GM12878 (cell line): ENCODE data around the gene RNF31. TPM values are rescaled to one million over a fixed set of nuclear protein-coding genes. Genes with fewer than 3 reads are reported as not detected.

ENCODE experiments used
- ATAC-seq: fragments of 200-7000 bp; cut with Tn5 transposase; 3 replicates; pipeline ENCODE4 v1.9.1; 2020; ENCODE audit warnings: mild to moderate bottlenecking, moderate library complexity
- BruUV-seq: library from RNA; stranded (reverse); fragments of 400-500 nt; replicated peaks from 2 replicates; lab custom pipeline; 2021; lab: Mats Ljungman, UMichigan
- CTCF ChIA-PET: fragments of 300-600 bp; sonication (Branson Sonifier 250); formaldehyde crosslinking; extraction: SDS; loops from one replicate; lab custom pipeline; 2021; ENCODE audit warnings: inconsistent platforms; lab: Yijun Ruan, JAX
- POLR2A ChIA-PET: fragments of 350-600 bp; formaldehyde crosslinking; extraction: SDS; loops from one replicate; lab custom pipeline; 2021; ENCODE audit warnings: inconsistent platforms; lab: Charles Lee
- RAD21 ChIA-PET: fragments of 300-600 bp; sonication (Branson Sonifier 250); formaldehyde crosslinking; loops from one replicate; lab custom pipeline; 2023; ENCODE audit warnings: antibody characterized with exemption; ENCODE audit not compliant: unreplicated experiment; lab: Charles Lee
- SMC1A ChIA-PET: fragments of 300-600 bp; sonication (Branson Sonifier 250); formaldehyde crosslinking; loops from one replicate; lab custom pipeline; 2023; ENCODE audit not compliant: unreplicated experiment, uncharacterized antibody; lab: Charles Lee
- DNase-seq: peaks from one replicate; pipeline ENCODE4 v3.0.0-alpha.2; 2011; ENCODE audit warnings: low read depth, low spot score
- FAIRE-seq: peaks from 3 replicates; lab custom pipeline; 2011; peaks lifted over from hg19 to GRCh38; lab: Jason Lieb, UNC
- H2AFZ ChIP-seq: 2 replicates; pipeline ENCODE4 v1.6.0; 2011; ENCODE audit warnings: low read depth, low read length, control low read depth; ENCODE audit not compliant: control insufficient read depth
- H3K27ac ChIP-seq: 2 replicates; pipeline ENCODE4 v1.5.1; 2011; ENCODE audit warnings: control low read depth; ENCODE audit not compliant: control insufficient read depth, insufficient read depth
- H3K27me3 ChIP-seq, 2 experiments: replicated peaks in 1 of 2; 2 replicates each; pipeline versions ENCODE4 v1.6.0 to v1.6.1; 2011; ENCODE audit warnings: low read length in 1 of 2; ENCODE audit not compliant: control insufficient read depth in 2 of 2, insufficient read depth in 2 of 2
- H3K36me3 ChIP-seq, 2 experiments: 2 replicates each; pipeline ENCODE4 v1.5.1; 2011; ENCODE audit warnings: low read length in 1 of 2; ENCODE audit not compliant: control insufficient read depth in 2 of 2, insufficient read depth in 2 of 2
- H3K4me1 ChIP-seq: 2 replicates; pipeline ENCODE4 v1.6.1; 2011; ENCODE audit warnings: mild to moderate bottlenecking, low read length, moderate library complexity, mixed read lengths; ENCODE audit not compliant: control insufficient read depth, insufficient read depth
- H3K4me2 ChIP-seq: 2 replicates; pipeline ENCODE4 v1.6.0; 2011; ENCODE audit warnings: control low read depth; ENCODE audit not compliant: control insufficient read depth, insufficient read depth
- H3K4me3 ChIP-seq: fragments of 200-600 bp; sonication (generic); 2 replicates; pipeline ENCODE4 v1.5.1; 2016
- H3K79me2 ChIP-seq: 2 replicates; pipeline ENCODE4 v1.6.0; 2011; ENCODE audit warnings: low read length; ENCODE audit not compliant: control insufficient read depth, insufficient read depth
- H3K9ac ChIP-seq: 2 replicates; pipeline ENCODE4 v1.8.0; 2011; ENCODE audit warnings: low read length, control low read depth, mixed read lengths; ENCODE audit not compliant: control insufficient read depth, insufficient read depth
- H3K9me3 ChIP-seq: replicated peaks from 3 replicates; pipeline ENCODE4 v1.5.1; 2011; ENCODE audit warnings: mild to moderate bottlenecking, low read length; ENCODE audit not compliant: control insufficient read depth, insufficient read depth
- H4K20me1 ChIP-seq: 2 replicates; pipeline ENCODE4 v1.6.0; 2011; ENCODE audit not compliant: control insufficient read depth, insufficient read depth
- BACH1 ChIP-seq: fragments of 450-650 bp; IDR thresholded peaks from 2 replicates; pipeline ENCODE4 v1.6.1; 2017; ENCODE audit warnings: mild to moderate bottlenecking, borderline replicate concordance
- CHD4 ChIP-seq: fragments of 200-600 bp; sonication (generic); IDR thresholded peaks from 2 replicates; pipeline ENCODE4 v1.6.1; 2016; ENCODE audit warnings: mild to moderate bottlenecking
- CREB1 ChIP-seq: IDR thresholded peaks from 2 replicates; pipeline ENCODE4 v1.6.1; 2012; ENCODE audit warnings: low read depth, mild to moderate bottlenecking, inconsistent platforms
- IKZF1 ChIP-seq: fragments of 450-650 bp; conservative IDR thresholded peaks from 2 replicates; pipeline ENCODE4 v1.6.1; 2017; ENCODE audit warnings: antibody characterized with exemption, mild to moderate bottlenecking
- IKZF2 ChIP-seq, 2 experiments: fragments of 450-650 bp; IDR thresholded peaks; 2 replicates each; pipeline ENCODE4 v1.6.1; 2017; ENCODE audit warnings: mild to moderate bottlenecking in 2 of 2, moderate library complexity in 2 of 2
- LARP7 ChIP-seq: fragments of 450-650 bp; IDR thresholded peaks from 2 replicates; pipeline ENCODE4 v1.6.1; 2017; ENCODE audit warnings: mild to moderate bottlenecking
- PAX8 ChIP-seq: fragments of 450-650 bp; IDR thresholded peaks from 2 replicates; pipeline ENCODE4 v1.6.1; 2017; ENCODE audit warnings: mild to moderate bottlenecking, moderate library complexity
- RAD51 ChIP-seq: fragments of 450-650 bp; IDR thresholded peaks from 2 replicates; pipeline ENCODE4 v1.6.1; 2016; ENCODE audit warnings: moderate library complexity, mild to moderate bottlenecking, inconsistent platforms
- SMAD5 ChIP-seq: IDR thresholded peaks from 2 replicates; pipeline ENCODE4 v1.6.1; 2016; ENCODE audit warnings: antibody characterized with exemption, low read depth
- STAT1 ChIP-seq: fragments of 450-650 bp; conservative IDR thresholded peaks from 2 replicates; pipeline ENCODE4 v1.6.1; 2014; ENCODE audit warnings: antibody characterized with exemption, mild to moderate bottlenecking
- WRNIP1 ChIP-seq: IDR thresholded peaks from 2 replicates; pipeline ENCODE4 v1.6.1; 2011; ENCODE audit warnings: low read depth, low read length, improper control_type of control experiment, borderline replicate concordance
- ZNF207 ChIP-seq: fragments of 450-650 bp; IDR thresholded peaks from 2 replicates; pipeline ENCODE4 v1.6.1; 2014; ENCODE audit warnings: antibody characterized with exemption, mild to moderate bottlenecking, borderline replicate concordance
- ZNF622 ChIP-seq: fragments of 450-650 bp; IDR thresholded peaks from 2 replicates; pipeline ENCODE4 v1.6.1; 2017; ENCODE audit warnings: mild to moderate bottlenecking, inconsistent platforms
- WGBS: methylation state at CpG from one replicate; pipeline ENCODE4 v1.1.6; 2016; ENCODE audit warnings: low lambda C conversion rate; ENCODE audit not compliant: insufficient replicate concordance, insufficient coverage; ENCODE audit errors: missing lambda C conversion rate; 5-methylcytosine and 5-hydroxymethylcytosine counted together
- in situ Hi-C: fragments of 300-500 bp; cut with MboI; formaldehyde crosslinking; loops from 9 replicates; pipeline ENCODE4 v1.14.3; 2018; ENCODE audit warnings: mixed read lengths
- intact Hi-C: fragments of 100-400 bp; cut with micrococcal nuclease; formaldehyde crosslinking; loops from one replicate; pipeline ENCODE4 v1.14.2; 2022; ENCODE audit not compliant: unreplicated experiment
- polyA plus RNA-seq, 11 experiments: library from polyadenylated mRNA; depleted of rRNA in 4 of 11; unstranded in 6 of 11; stranded (reverse) in 5 of 11; fragments of >200 nt; fragmentation: Nextera tagmentation in 4 of 11; fragmentation: Illumina TruSeq in 1 of 11; extraction: Ambion mirVana in 4 of 11; extraction: Trizol in 1 of 11; gene quantifications; 1 replicate in 1 of 11; 2 replicates in 10 of 11; pipeline versions ENCODE4 v1.2.1 to v1.2.3, GENCODE V29; 2011 to 2016; ENCODE audit warnings: inconsistent platforms in 2 of 11, missing spikeins in 2 of 11, low read depth in 1 of 11
- total RNA-seq, 4 experiments: library from RNA; depleted of rRNA in 3 of 4; stranded (reverse); fragments of >200 nt in 3 of 4; fragmentation: Illumina TruSeq in 1 of 4; extraction: Trizol in 1 of 4; gene quantifications; 2 replicates each; pipeline versions ENCODE4 v1.2.1 to v1.2.3, GENCODE V29; 2013 to 2021
- TF ChIP-seq, protein P1 (sequence below): fragments of 450-650 bp; IDR thresholded peaks from 2 replicates; pipeline ENCODE4 v1.6.1; 2017; ENCODE audit warnings: mild to moderate bottlenecking
- TF ChIP-seq, protein P2 (sequence below): IDR thresholded peaks from 2 replicates; pipeline ENCODE4 v1.6.1; 2012; ENCODE audit warnings: low read depth, low read length, improper control_type of control experiment
- TF ChIP-seq, protein P3 (sequence below): IDR thresholded peaks from 2 replicates; pipeline ENCODE4 v1.6.1; 2012; ENCODE audit warnings: low read depth, low read length, improper control_type of control experiment
- TF ChIP-seq, protein P4 (sequence below): fragments of 450-650 bp; formaldehyde crosslinking; IDR thresholded peaks from 2 replicates; pipeline ENCODE4 v1.4.0; 2022; ENCODE audit warnings: mild to moderate bottlenecking, moderate library complexity

RNF31 gene
- total and polyA plus RNA-seq, 10 of the 15 experiments (the other 5 are each of a cell fraction or from before 2014, with no cell fraction given), result 8.5 to 92.7 (median 52.0) TPM

DNA sequence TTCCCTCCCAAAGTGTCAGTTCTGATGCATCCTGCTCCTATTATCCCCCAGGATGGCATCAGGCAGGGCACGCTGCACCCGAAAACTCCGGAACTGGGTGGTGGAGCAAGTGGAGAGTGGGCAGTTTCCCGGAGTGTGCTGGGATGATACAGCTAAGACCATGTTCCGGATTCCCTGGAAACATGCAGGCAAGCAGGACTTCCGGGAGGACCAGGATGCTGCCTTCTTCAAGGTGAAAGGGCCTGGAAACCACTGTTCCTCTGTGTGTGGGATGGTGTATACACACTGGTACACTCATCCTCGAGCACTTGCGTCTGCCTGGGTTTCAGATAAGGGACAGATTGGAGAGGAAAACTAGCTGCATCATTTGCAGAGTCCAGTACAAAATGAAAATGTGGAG lies 14.8 kb downstream of the RNF31 start:
- H3K9me3 ChIP-seq, result no peaks in the 10 kb centered on the region
- peaks cover 43% of the 10 kb centered on the region for H3K79me2 ChIP-seq
- H2AFZ ChIP-seq, result no peak overlapping the region
- peak; percentile 4; the same call in 2 of the 3 replicates for ATAC-seq
- RAD21 ChIA-PET, result interaction anchor here (0.7 to 4.5 kb wide), 22 partner anchors 9 to 148 kb away, joined by 3 to 60 read pairs (median 10); partner anchors contain the start of genes CHMP4A, CIDEB, DCAF11 and EMC9
- H3K27me3 ChIP-seq, result no peaks in the 10 kb centered on the region
- peak; percentile 44 for FAIRE-seq
- H3K4me2 ChIP-seq, result peak overlapping the region; percentile 90
- 33% methylated on average over 8 of the region's 8 CpGs for WGBS
- H3K27ac ChIP-seq, result peak overlapping the region; percentile 96
- H4K20me1 ChIP-seq, result no peaks in the 10 kb centered on the region
- peaks cover 38% of the 10 kb centered on the region for H3K4me1 ChIP-seq
- in situ Hi-C loops (no loop called here), intact Hi-C loops (no loop called here)
- SMC1A ChIA-PET, result interaction anchor here (1.0 to 4.9 kb wide), 23 partner anchors 9 to 145 kb away, joined by 3 to 54 read pairs (median 5); partner anchors contain the start of genes CHMP4A, CIDEB, DCAF11 and IPO4
- CTCF ChIA-PET, result interaction anchor here (0.8 to 4.2 kb wide), 27 partner anchors 8 to 530 kb away, joined by 3 to 63 read pairs (median 6); partner anchors contain the start of genes CHMP4A, CIDEB, DCAF11 and EMC9
- H3K9ac ChIP-seq, result peak overlapping the region; percentile 83
- POLR2A ChIA-PET, result interaction anchor here (0.7 to 4.8 kb wide), 23 partner anchors 8 to 80 kb away, joined by 3 to 99 read pairs (median 9); partner anchors contain the start of genes CHMP4A, DCAF11, EMC9 and IPO4
- peak overlapping the region; percentile 99 for H3K4me3 ChIP-seq
- TSS peak; percentile 64 for BruUV-seq
- peaks cover 43 to 56% of the 10 kb centered on the region in 2 experiments for H3K36me3 ChIP-seq
- no peak for DNase-seq
- no peak for TF ChIP-seq CREB1
- TF ChIP-seq, protein P1, sequence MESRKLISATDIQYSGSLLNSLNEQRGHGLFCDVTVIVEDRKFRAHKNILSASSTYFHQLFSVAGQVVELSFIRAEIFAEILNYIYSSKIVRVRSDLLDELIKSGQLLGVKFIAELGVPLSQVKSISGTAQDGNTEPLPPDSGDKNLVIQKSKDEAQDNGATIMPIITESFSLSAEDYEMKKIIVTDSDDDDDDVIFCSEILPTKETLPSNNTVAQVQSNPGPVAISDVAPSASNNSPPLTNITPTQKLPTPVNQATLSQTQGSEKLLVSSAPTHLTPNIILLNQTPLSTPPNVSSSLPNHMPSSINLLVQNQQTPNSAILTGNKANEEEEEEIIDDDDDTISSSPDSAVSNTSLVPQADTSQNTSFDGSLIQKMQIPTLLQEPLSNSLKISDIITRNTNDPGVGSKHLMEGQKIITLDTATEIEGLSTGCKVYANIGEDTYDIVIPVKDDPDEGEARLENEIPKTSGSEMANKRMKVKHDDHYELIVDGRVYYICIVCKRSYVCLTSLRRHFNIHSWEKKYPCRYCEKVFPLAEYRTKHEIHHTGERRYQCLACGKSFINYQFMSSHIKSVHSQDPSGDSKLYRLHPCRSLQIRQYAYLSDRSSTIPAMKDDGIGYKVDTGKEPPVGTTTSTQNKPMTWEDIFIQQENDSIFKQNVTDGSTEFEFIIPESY, result no peak
- peak; percentile 93; the same call in 1 of the 2 replicates for TF ChIP-seq WRNIP1
- TF ChIP-seq ZNF207, result no peak
- TF ChIP-seq, protein P2, sequence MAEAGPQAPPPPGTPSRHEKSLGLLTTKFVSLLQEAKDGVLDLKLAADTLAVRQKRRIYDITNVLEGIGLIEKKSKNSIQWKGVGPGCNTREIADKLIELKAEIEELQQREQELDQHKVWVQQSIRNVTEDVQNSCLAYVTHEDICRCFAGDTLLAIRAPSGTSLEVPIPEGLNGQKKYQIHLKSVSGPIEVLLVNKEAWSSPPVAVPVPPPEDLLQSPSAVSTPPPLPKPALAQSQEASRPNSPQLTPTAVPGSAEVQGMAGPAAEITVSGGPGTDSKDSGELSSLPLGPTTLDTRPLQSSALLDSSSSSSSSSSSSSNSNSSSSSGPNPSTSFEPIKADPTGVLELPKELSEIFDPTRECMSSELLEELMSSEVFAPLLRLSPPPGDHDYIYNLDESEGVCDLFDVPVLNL, result no peak
- TF ChIP-seq LARP7, result peak; percentile 66
- TF ChIP-seq SMAD5, result no peak
- no peak for TF ChIP-seq RAD51
- TF ChIP-seq IKZF2 (IDR thresholded peaks at IDR 0.05), result peak; percentile 21 to 32; a peak in 2 of 4 replicates
- TF ChIP-seq, protein P3, sequence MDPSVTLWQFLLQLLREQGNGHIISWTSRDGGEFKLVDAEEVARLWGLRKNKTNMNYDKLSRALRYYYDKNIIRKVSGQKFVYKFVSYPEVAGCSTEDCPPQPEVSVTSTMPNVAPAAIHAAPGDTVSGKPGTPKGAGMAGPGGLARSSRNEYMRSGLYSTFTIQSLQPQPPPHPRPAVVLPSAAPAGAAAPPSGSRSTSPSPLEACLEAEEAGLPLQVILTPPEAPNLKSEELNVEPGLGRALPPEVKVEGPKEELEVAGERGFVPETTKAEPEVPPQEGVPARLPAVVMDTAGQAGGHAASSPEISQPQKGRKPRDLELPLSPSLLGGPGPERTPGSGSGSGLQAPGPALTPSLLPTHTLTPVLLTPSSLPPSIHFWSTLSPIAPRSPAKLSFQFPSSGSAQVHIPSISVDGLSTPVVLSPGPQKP, result no peak
- 0 out of 2 replicates have a peak, but pooled peaks have one; percentile 40 for TF ChIP-seq BACH1
- TF ChIP-seq CHD4, result no peak
- TF ChIP-seq, protein P4, sequence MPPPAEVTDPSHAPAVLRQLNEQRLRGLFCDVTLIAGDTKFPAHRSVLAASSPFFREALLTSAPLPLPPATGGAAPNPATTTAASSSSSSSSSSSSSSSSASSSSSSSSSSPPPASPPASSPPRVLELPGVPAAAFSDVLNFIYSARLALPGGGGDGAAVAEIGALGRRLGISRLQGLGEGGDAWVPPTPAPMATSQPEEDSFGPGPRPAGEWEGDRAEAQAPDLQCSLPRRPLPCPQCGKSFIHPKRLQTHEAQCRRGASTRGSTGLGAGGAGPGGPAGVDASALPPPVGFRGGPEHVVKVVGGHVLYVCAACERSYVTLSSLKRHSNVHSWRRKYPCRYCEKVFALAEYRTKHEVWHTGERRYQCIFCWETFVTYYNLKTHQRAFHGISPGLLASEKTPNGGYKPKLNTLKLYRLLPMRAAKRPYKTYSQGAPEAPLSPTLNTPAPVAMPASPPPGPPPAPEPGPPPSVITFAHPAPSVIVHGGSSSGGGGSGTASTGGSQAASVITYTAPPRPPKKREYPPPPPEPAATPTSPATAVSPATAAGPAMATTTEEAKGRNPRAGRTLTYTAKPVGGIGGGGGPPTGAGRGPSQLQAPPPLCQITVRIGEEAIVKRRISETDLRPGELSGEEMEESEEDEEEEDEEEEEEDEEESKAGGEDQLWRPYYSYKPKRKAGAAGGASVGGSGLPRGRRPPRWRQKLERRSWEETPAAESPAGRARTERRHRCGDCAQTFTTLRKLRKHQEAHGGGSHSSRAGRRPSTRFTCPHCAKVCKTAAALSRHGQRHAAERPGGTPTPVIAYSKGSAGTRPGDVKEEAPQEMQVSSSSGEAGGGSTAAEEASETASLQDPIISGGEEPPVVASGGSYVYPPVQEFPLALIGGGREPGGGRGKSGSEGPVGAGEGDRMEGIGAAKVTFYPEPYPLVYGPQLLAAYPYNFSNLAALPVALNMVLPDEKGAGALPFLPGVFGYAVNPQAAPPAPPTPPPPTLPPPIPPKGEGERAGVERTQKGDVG (CRISPR knock-in tag), result no peak
- TF ChIP-seq STAT1, result 0 out of 2 replicates have a peak, but pooled peaks have one; percentile 33
- TF ChIP-seq IKZF1, result peak; percentile 19; the same call in 1 of the 2 replicates
- TF ChIP-seq PAX8, result no peak
- no peak for TF ChIP-seq ZNF622
